ENCODE measurements around the gene OR2F1.
"Not testable (repeated sequence)": the region's sequence is repeated elsewhere in the genome, so short reads cannot be mapped to it uniquely, and the experiment has no call there.

The OR2F1 gene

GRCh38 chr7:144006692-144007042, 52.0 kb downstream of the OR2F1 start:
- DNase-seq (ENCODE audit: low read depth in 2 of 2) = no peak

GRCh38 chr7:144009361-144009760, 54.7 kb downstream of the OR2F1 start:
- DNase-seq (ENCODE audit: low read depth in 2 of 2) = no peak

DNA sequence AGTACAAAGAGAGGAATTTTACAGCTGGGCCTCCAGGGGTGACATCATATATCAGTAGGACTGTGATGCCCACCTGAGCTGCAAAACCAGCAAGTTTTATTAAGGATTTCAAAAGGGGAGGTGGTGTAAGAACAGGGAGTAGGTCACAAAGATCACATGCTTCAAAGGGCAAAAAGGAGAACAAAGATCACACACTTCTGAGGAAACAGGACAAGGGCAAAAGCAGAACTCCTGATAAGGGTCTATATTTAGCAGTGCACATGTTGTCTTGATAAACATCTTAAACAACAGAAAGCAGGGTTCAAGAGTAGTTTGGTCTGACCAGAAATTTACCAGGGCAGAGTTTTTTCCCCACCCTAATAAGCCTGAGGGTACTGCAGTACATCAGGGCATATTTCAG, 55.4 kb downstream of the OR2F1 start:
- DNase-seq (ENCODE audit: low read depth in 2 of 2) = not testable (repeated sequence)

DNA sequence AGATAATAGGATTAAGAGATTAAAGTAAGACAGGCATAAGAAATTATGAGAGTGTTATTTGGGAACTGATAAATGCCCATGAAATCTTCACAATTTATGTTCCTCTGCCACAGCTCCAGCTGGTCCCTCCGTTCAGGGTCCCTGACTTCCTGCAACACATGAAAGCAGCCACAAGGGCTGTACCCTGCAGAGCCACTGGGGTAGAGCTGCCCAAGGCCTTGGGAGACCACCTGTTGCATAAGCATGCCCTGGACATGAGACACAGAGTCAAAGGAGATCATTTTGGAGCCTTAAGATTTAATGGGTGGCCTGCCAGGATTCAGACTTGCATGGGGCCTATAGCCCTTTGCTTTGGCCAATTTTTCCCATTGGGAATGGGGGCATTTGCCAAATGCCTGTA, 56.2 kb downstream of the OR2F1 start:
- not testable (repeated sequence) for DNase-seq (ENCODE audit: low read depth in 2 of 2)

DNA sequence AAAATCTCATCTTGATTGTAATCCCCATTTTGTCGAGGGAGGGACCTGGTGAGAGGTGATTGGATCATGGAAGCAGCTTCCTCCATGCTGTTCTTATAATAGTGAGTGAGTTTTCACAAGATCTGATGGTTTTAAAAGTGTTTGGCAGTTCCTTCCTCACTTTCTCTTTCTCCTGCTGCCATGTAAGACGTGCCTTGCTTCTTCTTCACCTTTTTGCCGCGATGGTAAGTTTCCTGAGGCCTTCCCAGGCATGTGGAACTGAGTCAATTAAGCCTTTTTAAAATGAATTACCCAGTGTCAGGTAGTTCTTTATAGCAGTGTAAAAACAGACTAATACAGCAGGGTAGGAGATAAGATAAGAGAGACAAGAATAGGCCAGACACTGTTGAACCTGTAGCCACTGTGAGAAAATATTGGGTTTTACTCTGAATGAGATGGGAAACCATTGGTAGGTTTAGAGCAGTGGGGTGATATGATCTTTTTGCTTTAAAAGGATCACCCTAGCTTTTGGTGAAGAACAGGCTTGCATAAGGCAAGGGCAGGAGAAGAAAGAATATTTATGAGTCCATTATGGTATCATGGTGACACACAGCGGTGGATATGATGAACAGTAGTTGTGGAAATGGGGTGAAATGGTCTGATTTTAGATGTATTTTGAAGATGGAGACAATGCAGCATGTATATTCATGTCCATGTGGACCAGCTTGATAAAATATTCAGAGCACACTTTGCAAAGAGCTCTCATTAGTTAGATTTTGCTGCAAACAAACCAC, 57.0 kb downstream of the OR2F1 start:
- no peak for DNase-seq (ENCODE audit: low read depth in 2 of 2)

Data from stimulated activated CD8-positive, alpha-beta memory T cell treated with anti-CD3 and anti-CD28 coated beads, Interleukin-7, amount 100 ng/mL, for 4 hours (primary cell).